ENCODE results near the gene MYRF.

GRCh38 chr11:61780581-61781162 lies 28.2 kb downstream of the MYRF start:
- TF ChIP-seq POLR2A (IDR thresholded peaks at IDR 0.05), result no peak
- TF ChIP-seq, protein P1, sequence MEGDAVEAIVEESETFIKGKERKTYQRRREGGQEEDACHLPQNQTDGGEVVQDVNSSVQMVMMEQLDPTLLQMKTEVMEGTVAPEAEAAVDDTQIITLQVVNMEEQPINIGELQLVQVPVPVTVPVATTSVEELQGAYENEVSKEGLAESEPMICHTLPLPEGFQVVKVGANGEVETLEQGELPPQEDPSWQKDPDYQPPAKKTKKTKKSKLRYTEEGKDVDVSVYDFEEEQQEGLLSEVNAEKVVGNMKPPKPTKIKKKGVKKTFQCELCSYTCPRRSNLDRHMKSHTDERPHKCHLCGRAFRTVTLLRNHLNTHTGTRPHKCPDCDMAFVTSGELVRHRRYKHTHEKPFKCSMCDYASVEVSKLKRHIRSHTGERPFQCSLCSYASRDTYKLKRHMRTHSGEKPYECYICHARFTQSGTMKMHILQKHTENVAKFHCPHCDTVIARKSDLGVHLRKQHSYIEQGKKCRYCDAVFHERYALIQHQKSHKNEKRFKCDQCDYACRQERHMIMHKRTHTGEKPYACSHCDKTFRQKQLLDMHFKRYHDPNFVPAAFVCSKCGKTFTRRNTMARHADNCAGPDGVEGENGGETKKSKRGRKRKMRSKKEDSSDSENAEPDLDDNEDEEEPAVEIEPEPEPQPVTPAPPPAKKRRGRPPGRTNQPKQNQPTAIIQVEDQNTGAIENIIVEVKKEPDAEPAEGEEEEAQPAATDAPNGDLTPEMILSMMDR (IDR thresholded peaks at IDR 0.05), result no peak
